Vagina (tissue), 2 donors: Measurements from ENCODE around the gene TMEM151B. TPM values are rescaled to one million over a fixed set of nuclear protein-coding genes. Genes with fewer than 3 reads are reported as not detected.

Experiments used
- DNase-seq, 2 donors: peaks; one replicate each; pipeline ENCODE4 v3.0.0-alpha.2; 2017; ENCODE audit errors: extremely low spot score in 2 of 2
- H3K27ac ChIP-seq: fragments of 200-600 bp; sonication (generic); one replicate; pipeline ENCODE4 v1.5.1; 2019
- H3K27me3 ChIP-seq: fragments of 200-600 bp; sonication (generic); one replicate; pipeline ENCODE4 v1.5.1; 2019
- H3K36me3 ChIP-seq, 2 donors: fragments of 200-600 bp; sonication (generic); one replicate each; pipeline ENCODE4 v1.5.1; 2017 to 2019
- H3K4me1 ChIP-seq: fragments of 200-600 bp; sonication (generic); one replicate; pipeline ENCODE4 v1.5.1; 2019
- H3K4me3 ChIP-seq, 2 donors: fragments of 200-600 bp; sonication (generic); 1 replicate in 1 of 2; 2 replicates in 1 of 2; pipeline ENCODE4 v1.5.1; 2016 to 2019
- H3K9me3 ChIP-seq: fragments of 200-600 bp; sonication (generic); one replicate; pipeline ENCODE4 v1.5.1; 2019
- CTCF ChIP-seq, 3 experiments: fragments of 450-650 bp in 2 of 3; fragments of 200-600 bp in 1 of 3; sonication (generic) in 1 of 3; IDR thresholded peaks; one replicate each; pipeline ENCODE4 v1.5.1; 2017 to 2019; ENCODE audit warnings: antibody characterized with exemption in 3 of 3, mild to moderate bottlenecking in 2 of 3, moderate library complexity in 2 of 3
- POLR2A ChIP-seq, 2 donors: fragments of 450-650 bp; IDR thresholded peaks; one replicate each; pipeline ENCODE4 v1.6.1; 2017; ENCODE audit warnings: antibody characterized with exemption in 2 of 2, mild to moderate bottlenecking in 2 of 2, moderate library complexity in 2 of 2
- POLR2AphosphoS5 ChIP-seq, 2 donors: sonication (generic); formaldehyde crosslinking; IDR thresholded peaks; one replicate each; pipeline ENCODE4 v1.9.0; 2017; ENCODE audit warnings: antibody characterized with exemption in 2 of 2, mild to moderate bottlenecking in 2 of 2, low read depth in 1 of 2; ENCODE audit not compliant: insufficient read depth in 1 of 2
- intact Hi-C: fragments of 100-400 bp; cut with DNase I; formaldehyde crosslinking; loops from one replicate; pipeline ENCODE4 v1.15.1; 2023
- total RNA-seq: library from RNA; depleted of rRNA; stranded (reverse); fragments of >200 nt; gene quantifications from one replicate; pipeline ENCODE4 v1.2.3, GENCODE V29; 2016

TMEM151B gene
- total RNA-seq, 1 donor from 2014 or later = 0.49 TPM

- Histone ChIP-seq H3K27ac (no peak overlapping the region), H3K27me3 (no peaks in the 10 kb centered on the region), H3K4me1 (peaks cover 11% of the 10 kb centered on the region), H3K9me3 (no peaks in the 10 kb centered on the region), H3K36me3 (no peaks in the 10 kb centered on the region), H3K4me3 (no peak overlapping the region)
- DNase-seq = no peak
- intact Hi-C loops = no loop called here
- TF ChIP-seq POLR2A (IDR thresholded peaks at IDR 0.05) (no peak), CTCF (IDR thresholded peaks at IDR 0.05) (no peak), POLR2AphosphoS5 (IDR thresholded peaks at IDR 0.05; ENCODE audit: insufficient read depth in 1 of 2, low read depth in 1 of 2) (no peak)
These were observed 22.6 kb downstream of the TMEM151B start for GRCh38 chr6:44292661-44293365.

- no peak for DNase-seq
These were observed 24.9 kb downstream of the TMEM151B start for GRCh38 chr6:44294832-44295791.

GRCh38 chr6:44297063-44298038, 27.1 kb downstream of the TMEM151B start:
- Histone ChIP-seq H3K4me3 (peak overlapping the region; percentile 45 to 48), H3K27me3 (no peaks in the 10 kb centered on the region)
- TF ChIP-seq CTCF (IDR thresholded peaks at IDR 0.05) = no peak
- no peak for TF ChIP-seq POLR2AphosphoS5 (IDR thresholded peaks at IDR 0.05; ENCODE audit: insufficient read depth in 1 of 2, low read depth in 1 of 2)
- no peak for TF ChIP-seq POLR2A (IDR thresholded peaks at IDR 0.05)

More at GRCh38 chr6:44294832-44295791, 24.9 kb downstream of the TMEM151B start:
- TF ChIP-seq POLR2A (IDR thresholded peaks at IDR 0.05) = no peak
- no peak for TF ChIP-seq CTCF (IDR thresholded peaks at IDR 0.05)
- TF ChIP-seq POLR2AphosphoS5 (IDR thresholded peaks at IDR 0.05; ENCODE audit: insufficient read depth in 1 of 2, low read depth in 1 of 2) = no peak
- no peaks in the 10 kb centered on the region for H3K36me3 ChIP-seq
- H3K9me3 ChIP-seq = no peaks in the 10 kb centered on the region
- H3K4me1 ChIP-seq = peaks cover 17% of the 10 kb centered on the region
- H3K27me3 ChIP-seq = no peaks in the 10 kb centered on the region
- no peak overlapping the region for H3K4me3 ChIP-seq
- intact Hi-C loops = no loop called here
- no peak overlapping the region for H3K27ac ChIP-seq

GRCh38 chr6:44298055-44298803, 28.0 kb downstream of the TMEM151B start:
- TF ChIP-seq POLR2AphosphoS5 (IDR thresholded peaks at IDR 0.05; ENCODE audit: insufficient read depth in 1 of 2, low read depth in 1 of 2) (no peak), POLR2A (IDR thresholded peaks at IDR 0.05) (no peak), CTCF (IDR thresholded peaks at IDR 0.05) (no peak)
- Histone ChIP-seq H3K27ac (no peak overlapping the region), H3K4me1 (peaks cover 17% of the 10 kb centered on the region), H3K4me3 (peak overlapping the region in 1 of 2 donors; percentile 45), H3K36me3 (peaks cover 0 to 30% of the 10 kb centered on the region in 2 donors), H3K27me3 (no peaks in the 10 kb centered on the region), H3K9me3 (no peaks in the 10 kb centered on the region)
- intact Hi-C loops = no loop called here
- DNase-seq = no peak

More at GRCh38 chr6:44297063-44298038, 27.1 kb downstream of the TMEM151B start:
- intact Hi-C loops = no loop called here
- peaks cover 17% of the 10 kb centered on the region for H3K4me1 ChIP-seq
- H3K9me3 ChIP-seq = no peaks in the 10 kb centered on the region
- no peak for DNase-seq
- H3K27ac ChIP-seq = no peak overlapping the region
- H3K36me3 ChIP-seq = peaks cover 0 to 22% of the 10 kb centered on the region in 2 donors
